GM19043 (cell line): ENCODE measurements around the gene ASS1.

Experiments
- ATAC-seq: cut with Tn5 transposase; IDR thresholded peaks from one replicate; pipeline ENCODE4 v1.9.1; 2021; ENCODE audit warnings: low read depth; ENCODE audit not compliant: unreplicated experiment

Gene ASS1

DNA sequence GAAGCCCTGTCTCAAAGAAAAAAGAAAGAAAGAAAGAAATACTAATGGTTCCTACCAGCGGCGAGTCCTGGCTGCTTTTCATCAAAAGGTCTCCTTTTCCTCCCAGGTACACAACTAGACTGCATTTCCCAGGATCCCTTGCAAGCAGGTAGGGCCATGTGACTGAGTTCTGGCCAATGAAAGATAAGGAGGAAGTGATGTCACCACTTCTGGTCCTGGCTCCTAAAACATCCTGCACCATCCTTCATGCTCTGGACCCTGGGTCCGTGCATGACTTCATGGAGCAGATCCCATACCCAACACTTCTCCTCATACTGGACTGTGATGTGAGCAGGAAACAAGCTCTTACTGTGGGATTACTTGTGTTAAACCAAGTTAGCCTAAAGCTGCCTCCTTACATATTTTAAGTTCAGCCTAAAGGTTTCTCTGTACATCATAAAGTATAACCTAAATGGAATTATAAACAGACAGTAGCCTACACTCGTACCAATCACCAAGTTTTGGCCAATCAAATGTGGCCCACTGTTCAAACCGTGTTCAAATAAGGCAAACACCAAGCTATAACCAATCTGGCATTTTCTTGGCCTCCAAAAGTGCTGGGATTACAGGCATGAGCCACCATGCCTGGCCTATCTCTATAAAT lies 104.5 kb downstream of the ASS1 start:
- no peak for ATAC-seq
